Endothelial cell of umbilical vein (primary cell): Measurements from ENCODE around the gene ADRM1.

Experiments used
- EZH2 ChIP-seq: IDR thresholded peaks from 2 replicates; pipeline ENCODE4 v1.6.1; 2012; ENCODE audit warnings: borderline replicate concordance, low read depth, mild to moderate bottlenecking, moderate library complexity, low read length, inconsistent platforms; ENCODE audit not compliant: severe bottlenecking
- FOS ChIP-seq: IDR thresholded peaks from 2 replicates; pipeline ENCODE4 v1.6.1; 2011; ENCODE audit warnings: mild to moderate bottlenecking, low read length, moderate library complexity, borderline replicate concordance; ENCODE audit not compliant: insufficient read depth
- GATA2 ChIP-seq: IDR thresholded peaks from 2 replicates; pipeline ENCODE4 v1.7.0; 2011; ENCODE audit warnings: low read depth, mild to moderate bottlenecking, moderate library complexity, mixed read lengths, low read length; ENCODE audit not compliant: insufficient read length, insufficient read depth
- JUN ChIP-seq: IDR thresholded peaks from 2 replicates; pipeline ENCODE4 v1.6.1; 2011; ENCODE audit warnings: borderline replicate concordance, low read depth; ENCODE audit not compliant: insufficient read length, insufficient read depth
- MYC ChIP-seq: IDR thresholded peaks from one replicate; pipeline ENCODE4 v1.6.1; 2011; ENCODE audit warnings: mild to moderate bottlenecking, low read depth, low read length
- POLR2A ChIP-seq: IDR thresholded peaks from 2 replicates; pipeline ENCODE4 v1.6.1; 2012; ENCODE audit warnings: low read depth, mild to moderate bottlenecking, control low read depth, low read length
- POLR2AphosphoS5 ChIP-seq: IDR thresholded peaks from 2 replicates; pipeline ENCODE4 v1.6.1; 2012; ENCODE audit warnings: low read depth, mild to moderate bottlenecking, control low read depth, low read length, moderate library complexity; ENCODE audit not compliant: insufficient read depth
- TF ChIP-seq, protein P1 (sequence below), 2 donors: IDR thresholded peaks; 1 replicate in 1 of 2; 2 replicates in 1 of 2; pipeline ENCODE4 v1.5.1; 2011; ENCODE audit warnings: low read length in 2 of 2, mild to moderate bottlenecking in 2 of 2, moderate library complexity in 2 of 2, control low read depth in 1 of 2, inconsistent platforms in 1 of 2, low read depth in 1 of 2; ENCODE audit not compliant: insufficient read depth in 1 of 2; ENCODE audit errors: extremely low read depth in 1 of 2
- TF ChIP-seq, protein P2 (sequence below): IDR thresholded peaks from 2 replicates; pipeline ENCODE4 v1.6.1; 2011; ENCODE audit not compliant: insufficient read depth, insufficient read length

DNA sequence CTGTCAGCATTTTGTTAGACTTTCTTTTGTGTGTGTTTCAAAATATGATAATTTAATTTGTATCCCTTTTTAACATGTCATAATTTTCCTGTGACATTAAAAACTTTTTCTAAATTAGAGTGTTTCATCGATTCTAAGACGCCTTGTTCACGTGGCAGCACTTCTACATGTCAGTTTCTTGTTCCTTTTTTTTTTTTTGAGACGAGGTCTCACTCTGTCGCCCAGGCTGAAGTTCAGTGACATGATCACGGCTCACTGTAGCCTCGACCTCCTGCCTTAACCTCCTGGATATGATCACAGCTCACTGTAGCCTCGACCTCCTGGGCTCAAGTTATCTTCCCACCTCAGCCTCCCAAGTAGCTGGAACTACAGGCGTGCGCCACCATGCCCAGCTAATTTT is 27.6 kb upstream of the ADRM1 start:
- TF ChIP-seq, protein P1, sequence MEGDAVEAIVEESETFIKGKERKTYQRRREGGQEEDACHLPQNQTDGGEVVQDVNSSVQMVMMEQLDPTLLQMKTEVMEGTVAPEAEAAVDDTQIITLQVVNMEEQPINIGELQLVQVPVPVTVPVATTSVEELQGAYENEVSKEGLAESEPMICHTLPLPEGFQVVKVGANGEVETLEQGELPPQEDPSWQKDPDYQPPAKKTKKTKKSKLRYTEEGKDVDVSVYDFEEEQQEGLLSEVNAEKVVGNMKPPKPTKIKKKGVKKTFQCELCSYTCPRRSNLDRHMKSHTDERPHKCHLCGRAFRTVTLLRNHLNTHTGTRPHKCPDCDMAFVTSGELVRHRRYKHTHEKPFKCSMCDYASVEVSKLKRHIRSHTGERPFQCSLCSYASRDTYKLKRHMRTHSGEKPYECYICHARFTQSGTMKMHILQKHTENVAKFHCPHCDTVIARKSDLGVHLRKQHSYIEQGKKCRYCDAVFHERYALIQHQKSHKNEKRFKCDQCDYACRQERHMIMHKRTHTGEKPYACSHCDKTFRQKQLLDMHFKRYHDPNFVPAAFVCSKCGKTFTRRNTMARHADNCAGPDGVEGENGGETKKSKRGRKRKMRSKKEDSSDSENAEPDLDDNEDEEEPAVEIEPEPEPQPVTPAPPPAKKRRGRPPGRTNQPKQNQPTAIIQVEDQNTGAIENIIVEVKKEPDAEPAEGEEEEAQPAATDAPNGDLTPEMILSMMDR (IDR thresholded peaks at IDR 0.05; ENCODE audit: extremely low read depth in 1 of 2, insufficient read depth in 1 of 2, low read depth in 1 of 2, low read length in 2 of 2) = no peak
- TF ChIP-seq EZH2 (no peak), FOS (no peak), POLR2AphosphoS5 (no peak), POLR2A (no peak), JUN (no peak), GATA2 (no peak), MYC (no peak)
- TF ChIP-seq, protein P2, sequence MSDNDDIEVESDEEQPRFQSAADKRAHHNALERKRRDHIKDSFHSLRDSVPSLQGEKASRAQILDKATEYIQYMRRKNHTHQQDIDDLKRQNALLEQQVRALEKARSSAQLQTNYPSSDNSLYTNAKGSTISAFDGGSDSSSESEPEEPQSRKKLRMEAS = no peak
